Nephron (organoid): ENCODE data around the gene IQGAP1.
"Not testable (repeated sequence)": the region's sequence is repeated elsewhere in the genome, so short reads cannot be mapped to it uniquely, and the experiment has no call there.

ENCODE experiments used
- H3K27ac Mint-ChIP-seq, 3 experiments: 2 replicates each; pipeline ENCODE4 v1.8.0; 2020; ENCODE audit warnings: mixed read lengths in 3 of 3, mild to moderate bottlenecking in 2 of 3, moderate library complexity in 1 of 3
- H3K27me3 Mint-ChIP-seq: 2 replicates; pipeline ENCODE4 v1.8.0; 2021; ENCODE audit warnings: low read depth, mild to moderate bottlenecking, moderate library complexity, mixed read lengths
- H3K36me3 Mint-ChIP-seq: 2 replicates; pipeline ENCODE4 v1.8.0; 2020; ENCODE audit warnings: low read depth, mixed read lengths
- H3K4me1 Mint-ChIP-seq: 2 replicates; pipeline ENCODE4 v1.8.0; 2020; ENCODE audit warnings: mixed read lengths
- H3K4me3 Mint-ChIP-seq, 3 experiments: 2 replicates each; pipeline ENCODE4 v1.8.0; 2020; ENCODE audit warnings: mild to moderate bottlenecking in 3 of 3, mixed read lengths in 3 of 3, moderate library complexity in 2 of 3
- H3K9me3 Mint-ChIP-seq: 2 replicates; pipeline ENCODE4 v1.8.0; 2020; ENCODE audit warnings: mixed read lengths
- CTCF ChIP-seq, 3 experiments: fragments of 200-600 bp; sonication (generic); IDR thresholded peaks; one replicate each; pipeline ENCODE4 v1.5.0; 2021; ENCODE audit warnings: antibody characterized with exemption in 3 of 3; ENCODE audit not compliant: unreplicated experiment in 3 of 3

IQGAP1 gene

GRCh38 chr15:90344662-90345061, 43.4 kb upstream of the IQGAP1 start:
- peaks cover 5% of the 10 kb centered on the region for H3K27me3 Mint-ChIP-seq
- H3K4me3 Mint-ChIP-seq = no peak overlapping the region
- H3K4me1 Mint-ChIP-seq = peaks cover 31% of the 10 kb centered on the region
- H3K27ac Mint-ChIP-seq = no peak overlapping the region
- no peak for TF ChIP-seq CTCF (IDR thresholded peaks at IDR 0.05; ENCODE audit: unreplicated experiment in 3 of 3)
- H3K36me3 Mint-ChIP-seq = no peaks in the 10 kb centered on the region
- H3K9me3 Mint-ChIP-seq = no peaks in the 10 kb centered on the region

- Mint-ChIP-seq H3K27ac (no peak overlapping the region), H3K36me3 (no peaks in the 10 kb centered on the region), H3K4me3 (no peak overlapping the region), H3K4me1 (peaks cover 31% of the 10 kb centered on the region), H3K27me3 (peaks cover 5% of the 10 kb centered on the region), H3K9me3 (no peaks in the 10 kb centered on the region)
- no peak for TF ChIP-seq CTCF (IDR thresholded peaks at IDR 0.05; ENCODE audit: unreplicated experiment in 3 of 3)
These were observed 42.2 kb upstream of the IQGAP1 start for GRCh38 chr15:90345857-90346256.

GRCh38 chr15:90347431-90348065, 40.5 kb upstream of the IQGAP1 start:
- H3K36me3 Mint-ChIP-seq, H3K9me3 Mint-ChIP-seq, H3K27me3 Mint-ChIP-seq, H3K4me3 Mint-ChIP-seq: not testable (repeated sequence)
- Mint-ChIP-seq H3K4me1 (peaks cover 37% of the 10 kb centered on the region), H3K27ac (peak overlapping the region; percentile 34 to 47 (median 37))

GRCh38 chr15:90348456-90348855, 39.6 kb upstream of the IQGAP1 start:
- H3K4me3 Mint-ChIP-seq = no peak overlapping the region
- TF ChIP-seq CTCF (IDR thresholded peaks at IDR 0.05; ENCODE audit: unreplicated experiment in 3 of 3) = no peak
- H3K4me1 Mint-ChIP-seq = peaks cover 32% of the 10 kb centered on the region
- peak overlapping the region in 1 of 3 experiments; percentile 47 for H3K27ac Mint-ChIP-seq
- no peaks in the 10 kb centered on the region for H3K9me3 Mint-ChIP-seq
- no peaks in the 10 kb centered on the region for H3K36me3 Mint-ChIP-seq
- peaks cover 8% of the 10 kb centered on the region for H3K27me3 Mint-ChIP-seq

- no peak for TF ChIP-seq CTCF (IDR thresholded peaks at IDR 0.05; ENCODE audit: unreplicated experiment in 3 of 3)
- H3K36me3 Mint-ChIP-seq = no peaks in the 10 kb centered on the region
- no peaks in the 10 kb centered on the region for H3K9me3 Mint-ChIP-seq
- peaks cover 8% of the 10 kb centered on the region for H3K27me3 Mint-ChIP-seq
- peaks cover 26% of the 10 kb centered on the region for H3K4me1 Mint-ChIP-seq
- no peak overlapping the region for H3K27ac Mint-ChIP-seq
- H3K4me3 Mint-ChIP-seq = no peak overlapping the region
These were observed 39.0 kb upstream of the IQGAP1 start for GRCh38 chr15:90349072-90349471.

- no peak overlapping the region for H3K27ac Mint-ChIP-seq
- peaks cover 8% of the 10 kb centered on the region for H3K27me3 Mint-ChIP-seq
- no peaks in the 10 kb centered on the region for H3K36me3 Mint-ChIP-seq
- no peaks in the 10 kb centered on the region for H3K9me3 Mint-ChIP-seq
- peaks cover 26% of the 10 kb centered on the region for H3K4me1 Mint-ChIP-seq
- TF ChIP-seq CTCF (IDR thresholded peaks at IDR 0.05; ENCODE audit: unreplicated experiment in 3 of 3) = no peak
- peak overlapping the region in 1 of 3 experiments; percentile 52 for H3K4me3 Mint-ChIP-seq
These were observed 38.2 kb upstream of the IQGAP1 start for GRCh38 chr15:90349821-90350220.
